Activated T-helper 2 cell treated with anti-CD3 and anti-CD28 coated beads, Interferon-gamma antibody, Interleukin-2, Interleukin-4, amounts not matched to agents 10 μg/mL and 5 μg/mL and 100 μg/mL, durations not matched to agents 14 hours and 24 hours and 36 hours (primary cell): ENCODE data around the gene FAM24B. TPM values are rescaled to one million over a fixed set of nuclear protein-coding genes. Genes with fewer than 3 reads are reported as not detected.
"Not testable (repeated sequence)": the region's sequence is repeated elsewhere in the genome, so short reads cannot be mapped to it uniquely, and the experiment has no call there.

Experiments
- DNase-seq: peaks from one replicate; pipeline ENCODE4 v3.0.0; 2021; ENCODE audit warnings: low spot score
- H3K27ac Mint-ChIP-seq: one replicate; pipeline ENCODE4 v1.8.0; 2021; ENCODE audit warnings: mixed read lengths
- H3K27me3 Mint-ChIP-seq: one replicate; pipeline ENCODE4 v1.8.0; 2021; ENCODE audit warnings: low read depth, mixed read lengths
- H3K36me3 Mint-ChIP-seq: one replicate; pipeline ENCODE4 v1.8.0; 2021; ENCODE audit warnings: low read depth, mixed read lengths
- H3K4me1 Mint-ChIP-seq: one replicate; pipeline ENCODE4 v1.8.0; 2021; ENCODE audit warnings: low read depth, mixed read lengths
- H3K4me3 Mint-ChIP-seq: one replicate; pipeline ENCODE4 v1.8.0; 2021; ENCODE audit warnings: low read depth, mild to moderate bottlenecking, moderate library complexity, mixed read lengths
- H3K9me3 Mint-ChIP-seq: one replicate; pipeline ENCODE4 v1.8.0; 2021; ENCODE audit warnings: mixed read lengths
- intact Hi-C: fragments of 100-400 bp; cut with micrococcal nuclease; formaldehyde crosslinking; loops from one replicate; pipeline ENCODE4 v1.15.1; 2023
- total RNA-seq: library from RNA; stranded (reverse); gene quantifications from 2 replicates; pipeline ENCODE4 v1.2.3, GENCODE V29; 2022

Gene FAM24B
- 15.6 and 16.0 TPM in 2 replicates for total RNA-seq

GRCh38 chr10:122879339-122880273 lies at the start of gene FAM24B:
Gene FAM24B (minus strand): TSS chr10:122879581. CDS start chr10:122850515, 29,066 bp downstream.
- peak; percentile 93 for DNase-seq
- Mint-ChIP-seq H3K9me3 (peaks cover 6% of the 10 kb centered on the region), H3K27ac (peak within 1 kb of the TSS; percentile 90), H3K4me3 (peak within 1 kb of the TSS; percentile 90), H3K4me1 (peaks cover 47% of the 10 kb centered on the region), H3K27me3 (no peaks in the 10 kb centered on the region), H3K36me3 (peaks cover 45% of the 10 kb centered on the region)
- intact Hi-C loops = loop anchor here (1.0 kb wide), 4 partner anchors 75 to 275 kb away; partner anchors contain the start of genes BUB3, C10orf88, IKZF5 and PSTK

GRCh38 chr10:122915700-122916099 lies 36.3 kb upstream of the FAM24B start:
- Mint-ChIP-seq H3K4me3 (no peak overlapping the region), H3K4me1 (no peaks in the 10 kb centered on the region), H3K27ac (no peak overlapping the region), H3K9me3 (no peaks in the 10 kb centered on the region), H3K36me3 (no peaks in the 10 kb centered on the region), H3K27me3 (no peaks in the 10 kb centered on the region)
- no peak for DNase-seq
- intact Hi-C loops = no loop called here

GRCh38 chr10:122911889-122912484 lies 32.6 kb upstream of the FAM24B start:
- no peaks in the 10 kb centered on the region for H3K27me3 Mint-ChIP-seq
- no peak overlapping the region for H3K27ac Mint-ChIP-seq
- no peak overlapping the region for H3K4me3 Mint-ChIP-seq
- peak; percentile 45 for DNase-seq
- intact Hi-C loops = no loop called here
- no peaks in the 10 kb centered on the region for H3K36me3 Mint-ChIP-seq
- H3K4me1 Mint-ChIP-seq = no peaks in the 10 kb centered on the region
- no peaks in the 10 kb centered on the region for H3K9me3 Mint-ChIP-seq

GRCh38 chr10:122910310-122910709 lies 30.9 kb upstream of the FAM24B start, which contains the start of gene FAM24A:
Gene FAM24A (plus strand): TSS chr10:122910610. CDS start chr10:122911635, 1,025 bp downstream.
- DNase-seq = no peak
- intact Hi-C loops = no loop called here
- Mint-ChIP-seq H3K36me3 (no peaks in the 10 kb centered on the region), H3K4me3 (no peak within 1 kb of the TSS), H3K27me3 (no peaks in the 10 kb centered on the region), H3K9me3 (no peaks in the 10 kb centered on the region), H3K4me1 (no peaks in the 10 kb centered on the region), H3K27ac (no peak within 1 kb of the TSS)

GRCh38 chr10:122903861-122904260 lies 24.5 kb upstream of the FAM24B start:
- H3K9me3 Mint-ChIP-seq = peaks cover 19% of the 10 kb centered on the region
- H3K4me3 Mint-ChIP-seq, H3K36me3 Mint-ChIP-seq, H3K27ac Mint-ChIP-seq, H3K27me3 Mint-ChIP-seq, DNase-seq, intact Hi-C loops, H3K4me1 Mint-ChIP-seq: not testable (repeated sequence)

GRCh38 chr10:122894261-122894944 lies 15.0 kb upstream of the FAM24B start:
- intact Hi-C loops = no loop called here
- no peaks in the 10 kb centered on the region for H3K9me3 Mint-ChIP-seq
- peaks cover 5% of the 10 kb centered on the region for H3K4me1 Mint-ChIP-seq
- DNase-seq = no peak
- no peaks in the 10 kb centered on the region for H3K27me3 Mint-ChIP-seq
- no peak overlapping the region for H3K4me3 Mint-ChIP-seq
- H3K36me3 Mint-ChIP-seq = peaks cover 12% of the 10 kb centered on the region
- peak overlapping the region; percentile 14 for H3K27ac Mint-ChIP-seq

- intact Hi-C loops = no loop called here
- no peak overlapping the region for H3K27ac Mint-ChIP-seq
- H3K36me3 Mint-ChIP-seq = peaks cover 13% of the 10 kb centered on the region
- H3K9me3 Mint-ChIP-seq = no peaks in the 10 kb centered on the region
- DNase-seq = no peak
- peaks cover 21% of the 10 kb centered on the region for H3K4me1 Mint-ChIP-seq
- H3K4me3 Mint-ChIP-seq = no peak overlapping the region
- H3K27me3 Mint-ChIP-seq = no peaks in the 10 kb centered on the region
Measured at GRCh38 chr10:122884166-122884565, 4.8 kb upstream of the FAM24B start.

GRCh38 chr10:122882766-122883165 lies 3.4 kb upstream of the FAM24B start:
- DNase-seq = no peak
- Mint-ChIP-seq H3K36me3 (peaks cover 21% of the 10 kb centered on the region), H3K27ac (no peak overlapping the region), H3K27me3 (no peaks in the 10 kb centered on the region), H3K9me3 (no peaks in the 10 kb centered on the region), H3K4me3 (no peak overlapping the region), H3K4me1 (peaks cover 28% of the 10 kb centered on the region)
- intact Hi-C loops = no loop called here

GRCh38 chr10:122878799-122879338 lies 512 bp downstream of the FAM24B start:
- peaks cover 14% of the 10 kb centered on the region for H3K9me3 Mint-ChIP-seq
- intact Hi-C loops = loop anchor here (1.0 kb wide), 4 partner anchors 75 to 275 kb away; partner anchors contain the start of genes BUB3, C10orf88, IKZF5 and PSTK
- H3K4me1 Mint-ChIP-seq = peaks cover 49% of the 10 kb centered on the region
- DNase-seq = no peak
- peak overlapping the region; percentile 90 for H3K27ac Mint-ChIP-seq
- H3K27me3 Mint-ChIP-seq = no peaks in the 10 kb centered on the region
- H3K4me3 Mint-ChIP-seq = peak overlapping the region; percentile 90
- peaks cover 53% of the 10 kb centered on the region for H3K36me3 Mint-ChIP-seq

GRCh38 chr10:122877264-122877663 lies 2.1 kb downstream of the FAM24B start:
- Mint-ChIP-seq H3K4me1 (peaks cover 42% of the 10 kb centered on the region), H3K27ac (peak overlapping the region; percentile 50), H3K36me3 (peaks cover 63% of the 10 kb centered on the region), H3K9me3 (peaks cover 22% of the 10 kb centered on the region), H3K4me3 (peak overlapping the region; percentile 90), H3K27me3 (no peaks in the 10 kb centered on the region)
- no peak for DNase-seq
- intact Hi-C loops = no loop called here

- intact Hi-C loops = no loop called here
- H3K4me1 Mint-ChIP-seq = peaks cover 42% of the 10 kb centered on the region
- peaks cover 27% of the 10 kb centered on the region for H3K9me3 Mint-ChIP-seq
- peaks cover 71% of the 10 kb centered on the region for H3K36me3 Mint-ChIP-seq
- no peak overlapping the region for H3K4me3 Mint-ChIP-seq
- H3K27me3 Mint-ChIP-seq = no peaks in the 10 kb centered on the region
- DNase-seq = no peak
- no peak overlapping the region for H3K27ac Mint-ChIP-seq
Measured at GRCh38 chr10:122876467-122876855, 2.9 kb downstream of the FAM24B start.

- Mint-ChIP-seq H3K9me3 (peaks cover 27% of the 10 kb centered on the region), H3K36me3 (peaks cover 71% of the 10 kb centered on the region), H3K27ac (no peak overlapping the region), H3K27me3 (no peaks in the 10 kb centered on the region), H3K4me3 (no peak overlapping the region), H3K4me1 (peaks cover 39% of the 10 kb centered on the region)
- intact Hi-C loops = no loop called here
- DNase-seq = no peak
Measured at GRCh38 chr10:122875843-122876466, 3.4 kb downstream of the FAM24B start.
